HepG2 (cell line): ENCODE data around the gene INSL4.

Experiments
- RAD21 ChIP-seq: fragments of 450-650 bp; formaldehyde crosslinking; IDR thresholded peaks from 2 replicates; pipeline ENCODE4 v1.5.0; 2020; ENCODE audit warnings: mild to moderate bottlenecking
- TCF7L2 ChIP-seq: IDR thresholded peaks from 2 replicates; pipeline ENCODE4 v1.6.1; 2011; ENCODE audit warnings: mild to moderate bottlenecking, low read depth, low read length, moderate library complexity
- ZNF891 ChIP-seq: sonication (generic); formaldehyde crosslinking; IDR thresholded peaks from 2 replicates; pipeline ENCODE4 v1.5.0; 2020; ENCODE audit warnings: mild to moderate bottlenecking, missing genetic modification reagents

GRCh38 chr9:5269249-5269715 is 38.1 kb downstream of the INSL4 start:
- TF ChIP-seq RAD21 (CRISPR knock-in tag) (no peak), ZNF891 (CRISPR knock-in tag) (no peak), TCF7L2 (no peak)
